Activated CD4-positive, alpha-beta T cell treated with anti-CD3 and anti-CD28 coated beads, Interleukin-2, amount 10 ng/mL, durations not matched to agents 24 days and 14 days (primary cell): ENCODE results near the gene UBE2N. TPM values are rescaled to one million over a fixed set of nuclear protein-coding genes. Genes with fewer than 3 reads are reported as not detected.

Experiments
- DNase-seq: peaks from one replicate; pipeline ENCODE4 v3.0.0; 2022
- H3K27ac Mint-ChIP-seq: one replicate; pipeline ENCODE4 v1.8.0; 2022; ENCODE audit warnings: mild to moderate bottlenecking, mixed read lengths
- H3K27me3 Mint-ChIP-seq: one replicate; pipeline ENCODE4 v1.8.0; 2022; ENCODE audit warnings: mixed read lengths
- H3K36me3 Mint-ChIP-seq: one replicate; pipeline ENCODE4 v1.8.0; 2022; ENCODE audit warnings: low read depth, mild to moderate bottlenecking, mixed read lengths
- H3K4me1 Mint-ChIP-seq: one replicate; pipeline ENCODE4 v1.8.0; 2021; ENCODE audit warnings: mixed read lengths
- H3K4me3 Mint-ChIP-seq: one replicate; pipeline ENCODE4 v1.8.0; 2022; ENCODE audit warnings: mild to moderate bottlenecking, moderate library complexity, mixed read lengths
- H3K9me3 Mint-ChIP-seq: one replicate; pipeline ENCODE4 v1.8.0; 2021; ENCODE audit warnings: mixed read lengths
- intact Hi-C: fragments of 100-400 bp; cut with micrococcal nuclease; formaldehyde crosslinking; loops from one replicate; pipeline ENCODE4 v1.15.1; 2023
- total RNA-seq: library from RNA; stranded (reverse); gene quantifications from 2 replicates; pipeline ENCODE4 v1.2.3, GENCODE V29; 2022

The UBE2N gene
- 225 and 243 TPM in 2 replicates for total RNA-seq

GRCh38 chr12:93441617-93442410 is at the start of gene UBE2N:
UBE2N (minus strand) TSS chr12:93441947; CDS start chr12:93441884, 63 bp downstream.
- peaks cover 18% of the 10 kb centered on the region for H3K36me3 Mint-ChIP-seq
- H3K9me3 Mint-ChIP-seq, result no peaks in the 10 kb centered on the region
- peak within 1 kb of the TSS; percentile 97 for H3K27ac Mint-ChIP-seq
- H3K4me3 Mint-ChIP-seq, result peak within 1 kb of the TSS; percentile 94
- intact Hi-C loops, result loop anchor here (1.0 to 2.0 kb wide), 6 partner anchors 21 to 661 kb away; partner anchors contain the start of genes CRADD and MRPL42
- peak; percentile 99 for DNase-seq
- no peaks in the 10 kb centered on the region for H3K27me3 Mint-ChIP-seq
- peaks cover 43% of the 10 kb centered on the region for H3K4me1 Mint-ChIP-seq

- peaks cover 32% of the 10 kb centered on the region for H3K36me3 Mint-ChIP-seq
- H3K27ac Mint-ChIP-seq, result no peak overlapping the region
- no peak for DNase-seq
- no peaks in the 10 kb centered on the region for H3K9me3 Mint-ChIP-seq
- H3K27me3 Mint-ChIP-seq, result no peaks in the 10 kb centered on the region
- H3K4me3 Mint-ChIP-seq, result no peak overlapping the region
- H3K4me1 Mint-ChIP-seq, result no peaks in the 10 kb centered on the region
- intact Hi-C loops, result no loop called here
Measured at GRCh38 chr12:93484315-93484981, 42.7 kb upstream of the UBE2N start.

- no peak overlapping the region for H3K27ac Mint-ChIP-seq
- H3K36me3 Mint-ChIP-seq, result peaks cover 30% of the 10 kb centered on the region
- no peak for DNase-seq
- H3K9me3 Mint-ChIP-seq, result no peaks in the 10 kb centered on the region
- intact Hi-C loops, result no loop called here
- no peak overlapping the region for H3K4me3 Mint-ChIP-seq
- no peaks in the 10 kb centered on the region for H3K27me3 Mint-ChIP-seq
- no peaks in the 10 kb centered on the region for H3K4me1 Mint-ChIP-seq
Measured at GRCh38 chr12:93483151-93483807, 41.5 kb upstream of the UBE2N start.

- Mint-ChIP-seq H3K9me3 (no peaks in the 10 kb centered on the region), H3K27me3 (no peaks in the 10 kb centered on the region), H3K4me3 (no peak overlapping the region), H3K27ac (no peak overlapping the region), H3K4me1 (no peaks in the 10 kb centered on the region), H3K36me3 (peaks cover 32% of the 10 kb centered on the region)
- intact Hi-C loops, result no loop called here
- no peak for DNase-seq
Measured at GRCh38 chr12:93482721-93483120, 41.0 kb upstream of the UBE2N start.

GRCh38 chr12:93476555-93476954 is 34.8 kb upstream of the UBE2N start:
- Mint-ChIP-seq H3K27ac (no peak overlapping the region), H3K36me3 (peaks cover 39% of the 10 kb centered on the region), H3K27me3 (no peaks in the 10 kb centered on the region), H3K4me1 (peaks cover 4% of the 10 kb centered on the region), H3K4me3 (no peak overlapping the region), H3K9me3 (no peaks in the 10 kb centered on the region)
- intact Hi-C loops, result no loop called here
- DNase-seq, result no peak

- no peak for DNase-seq
- H3K27me3 Mint-ChIP-seq, result no peaks in the 10 kb centered on the region
- H3K4me3 Mint-ChIP-seq, result no peak overlapping the region
- intact Hi-C loops, result no loop called here
- peaks cover 29% of the 10 kb centered on the region for H3K4me1 Mint-ChIP-seq
- H3K9me3 Mint-ChIP-seq, result no peaks in the 10 kb centered on the region
- no peak overlapping the region for H3K27ac Mint-ChIP-seq
- H3K36me3 Mint-ChIP-seq, result peaks cover 32% of the 10 kb centered on the region
Measured at GRCh38 chr12:93469386-93469785, 27.6 kb upstream of the UBE2N start.

- peaks cover 25% of the 10 kb centered on the region for H3K36me3 Mint-ChIP-seq
- peak overlapping the region; percentile 91 for H3K4me3 Mint-ChIP-seq
- peaks cover 29% of the 10 kb centered on the region for H3K4me1 Mint-ChIP-seq
- no peaks in the 10 kb centered on the region for H3K9me3 Mint-ChIP-seq
- intact Hi-C loops, result no loop called here
- no peaks in the 10 kb centered on the region for H3K27me3 Mint-ChIP-seq
- peak overlapping the region; percentile 93 for H3K27ac Mint-ChIP-seq
- DNase-seq, result no peak
Measured at GRCh38 chr12:93468008-93468371, 26.2 kb upstream of the UBE2N start.

GRCh38 chr12:93467351-93468007 is 25.7 kb upstream of the UBE2N start, which contains the start of gene MRPL42:
MRPL42 (plus strand) TSS chr12:93467514; CDS start chr12:93469286, 1,772 bp downstream.
- Mint-ChIP-seq H3K27ac (peak within 1 kb of the TSS; percentile 93), H3K27me3 (no peaks in the 10 kb centered on the region), H3K4me3 (peak within 1 kb of the TSS; percentile 91), H3K4me1 (peaks cover 29% of the 10 kb centered on the region), H3K9me3 (no peaks in the 10 kb centered on the region), H3K36me3 (peaks cover 25% of the 10 kb centered on the region)
- intact Hi-C loops, result loop anchor here (1.0 kb wide), 2 partner anchors 25 to 210 kb away; partner anchors contain the start of gene CRADD
- peak; percentile 99 for DNase-seq

GRCh38 chr12:93466625-93467350 is 25.0 kb upstream of the UBE2N start:
- peaks cover 29% of the 10 kb centered on the region for H3K4me1 Mint-ChIP-seq
- no peaks in the 10 kb centered on the region for H3K27me3 Mint-ChIP-seq
- no peaks in the 10 kb centered on the region for H3K9me3 Mint-ChIP-seq
- peak overlapping the region; percentile 93 for H3K27ac Mint-ChIP-seq
- H3K4me3 Mint-ChIP-seq, result peak overlapping the region; percentile 91
- intact Hi-C loops, result loop anchor here (1.0 kb wide), 2 partner anchors 24 to 211 kb away; partner anchors contain the start of gene CRADD
- DNase-seq, result no peak
- peaks cover 22% of the 10 kb centered on the region for H3K36me3 Mint-ChIP-seq

- intact Hi-C loops, result no loop called here
- no peak for DNase-seq
- H3K27ac Mint-ChIP-seq, result no peak overlapping the region
- H3K4me1 Mint-ChIP-seq, result peaks cover 29% of the 10 kb centered on the region
- H3K9me3 Mint-ChIP-seq, result no peaks in the 10 kb centered on the region
- no peaks in the 10 kb centered on the region for H3K27me3 Mint-ChIP-seq
- H3K36me3 Mint-ChIP-seq, result peaks cover 18% of the 10 kb centered on the region
- H3K4me3 Mint-ChIP-seq, result no peak overlapping the region
Measured at GRCh38 chr12:93465841-93466240, 24.1 kb upstream of the UBE2N start.

GRCh38 chr12:93461503-93461902 is 19.8 kb upstream of the UBE2N start:
- Mint-ChIP-seq H3K4me1 (peaks cover 2% of the 10 kb centered on the region), H3K27me3 (no peaks in the 10 kb centered on the region), H3K36me3 (no peaks in the 10 kb centered on the region), H3K4me3 (no peak overlapping the region), H3K27ac (no peak overlapping the region), H3K9me3 (no peaks in the 10 kb centered on the region)
- intact Hi-C loops, result no loop called here
- no peak for DNase-seq

- Mint-ChIP-seq H3K9me3 (no peaks in the 10 kb centered on the region), H3K4me1 (peaks cover 2% of the 10 kb centered on the region), H3K27me3 (no peaks in the 10 kb centered on the region), H3K4me3 (no peak overlapping the region), H3K27ac (no peak overlapping the region), H3K36me3 (no peaks in the 10 kb centered on the region)
- DNase-seq, result no peak
- intact Hi-C loops, result no loop called here
Measured at GRCh38 chr12:93460902-93461301, 19.2 kb upstream of the UBE2N start.

GRCh38 chr12:93460003-93460402 is 18.3 kb upstream of the UBE2N start:
- H3K4me1 Mint-ChIP-seq, result peaks cover 2% of the 10 kb centered on the region
- H3K27ac Mint-ChIP-seq, result no peak overlapping the region
- no peak for DNase-seq
- no peak overlapping the region for H3K4me3 Mint-ChIP-seq
- no peaks in the 10 kb centered on the region for H3K9me3 Mint-ChIP-seq
- peaks cover 2% of the 10 kb centered on the region for H3K27me3 Mint-ChIP-seq
- no peaks in the 10 kb centered on the region for H3K36me3 Mint-ChIP-seq
- intact Hi-C loops, result no loop called here
